ENCODE data around the gene SOX10. TPM values are rescaled to one million over a fixed set of nuclear protein-coding genes. Genes with fewer than 3 reads are reported as not detected.

SOX10 gene
- total RNA-seq, 2 donors from 2014 or later = 1.9 to 3.6 TPM

- ATAC-seq = no peak
- DNase-seq = no peak
- intact Hi-C loops (cut with DNase I) = no loop called here
Observed at GRCh38 chr22:38017939-38018885, 33.9 kb upstream of the SOX10 start.

GRCh38 chr22:38017272-38017920 lies 33.0 kb upstream of the SOX10 start:
- intact Hi-C loops (cut with DNase I) = no loop called here
- peak; percentile 88 for DNase-seq

GRCh38 chr22:38016182-38017151 lies 32.1 kb upstream of the SOX10 start:
- peak; percentile 72 for DNase-seq
- peak; percentile 39 to 66 for ATAC-seq
- intact Hi-C loops (cut with DNase I) = no loop called here

More at GRCh38 chr22:38017272-38017920, 33.0 kb upstream of the SOX10 start:
- ATAC-seq = peak; percentile 85 to 88

GRCh38 chr22:38014083-38014482 lies 29.7 kb upstream of the SOX10 start:
- DNase-seq (no peak), ATAC-seq (no peak)
- intact Hi-C loops (cut with DNase I) = no loop called here

GRCh38 chr22:38012604-38013072 lies 28.3 kb upstream of the SOX10 start:
- intact Hi-C loops (cut with DNase I) = no loop called here

GRCh38 chr22:38009000-38009806 lies 24.8 kb upstream of the SOX10 start:
- ATAC-seq = no peak
- intact Hi-C loops (cut with DNase I) = no loop called here
- DNase-seq = no peak

More at GRCh38 chr22:38012604-38013072, 28.3 kb upstream of the SOX10 start:
- ATAC-seq = no peak
- no peak for DNase-seq

GRCh38 chr22:38007330-38007902 lies 23.1 kb upstream of the SOX10 start:
- intact Hi-C loops (cut with DNase I) = no loop called here
- DNase-seq (no peak), ATAC-seq (no peak)

GRCh38 chr22:38006906-38007305 lies 22.6 kb upstream of the SOX10 start:
- ATAC-seq (no peak), DNase-seq (no peak)
- intact Hi-C loops (cut with DNase I) = no loop called here

- ATAC-seq (no peak), DNase-seq (no peak)
- intact Hi-C loops (cut with DNase I) = no loop called here
Observed at GRCh38 chr22:38005943-38006342, 21.6 kb upstream of the SOX10 start.

- ATAC-seq (peak; percentile 19 to 32), DNase-seq (no peak)
- intact Hi-C loops (cut with DNase I) = no loop called here
Observed at GRCh38 chr22:37999640-38000272, 15.4 kb upstream of the SOX10 start.

- ATAC-seq = no peak
- intact Hi-C loops (cut with DNase I) = no loop called here
- no peak for DNase-seq
Observed at GRCh38 chr22:37999236-37999635, 14.9 kb upstream of the SOX10 start.

GRCh38 chr22:37998543-37998942 lies 14.2 kb upstream of the SOX10 start:
- intact Hi-C loops (cut with DNase I) = no loop called here

GRCh38 chr22:37996515-37997246 lies 12.3 kb upstream of the SOX10 start:
- intact Hi-C loops (cut with DNase I) = no loop called here
- ATAC-seq = peak in 1 of 2 donors; percentile 9
- DNase-seq = no peak

More at GRCh38 chr22:37998543-37998942, 14.2 kb upstream of the SOX10 start:
- no peak for DNase-seq
- ATAC-seq = peak in 1 of 2 donors; percentile 8

- DNase-seq = no peak
- peak in 1 of 2 donors; percentile 24 for ATAC-seq
- intact Hi-C loops (cut with DNase I) = no loop called here
Observed at GRCh38 chr22:37996079-37996478, 11.7 kb upstream of the SOX10 start.

GRCh38 chr22:37995460-37995859 lies 11.1 kb upstream of the SOX10 start:
- intact Hi-C loops (cut with DNase I) = no loop called here
- DNase-seq (no peak), ATAC-seq (no peak)

- DNase-seq (no peak), ATAC-seq (no peak)
- intact Hi-C loops (cut with DNase I) = no loop called here
Observed at GRCh38 chr22:37994982-37995381, 10.6 kb upstream of the SOX10 start.

GRCh38 chr22:37994049-37994448 lies 9.7 kb upstream of the SOX10 start:
- intact Hi-C loops (cut with DNase I) = no loop called here
- ATAC-seq = no peak
- no peak for DNase-seq

All from left cardiac atrium (tissue), 4 donors.